Stimulated activated CD4-positive, alpha-beta T cell treated with anti-CD3 and anti-CD28 coated beads, Interleukin-1b, Interleukin-23, amount 100 ng/mL, for 24 hours (primary cell): ENCODE data around the gene LHX2.

Experiments
- DNase-seq, 4 experiments: peaks; one replicate each; pipeline ENCODE4 v3.0.0-alpha.2; 2020; ENCODE audit warnings: low read depth in 4 of 4, low spot score in 1 of 4

The LHX2 gene

DNA sequence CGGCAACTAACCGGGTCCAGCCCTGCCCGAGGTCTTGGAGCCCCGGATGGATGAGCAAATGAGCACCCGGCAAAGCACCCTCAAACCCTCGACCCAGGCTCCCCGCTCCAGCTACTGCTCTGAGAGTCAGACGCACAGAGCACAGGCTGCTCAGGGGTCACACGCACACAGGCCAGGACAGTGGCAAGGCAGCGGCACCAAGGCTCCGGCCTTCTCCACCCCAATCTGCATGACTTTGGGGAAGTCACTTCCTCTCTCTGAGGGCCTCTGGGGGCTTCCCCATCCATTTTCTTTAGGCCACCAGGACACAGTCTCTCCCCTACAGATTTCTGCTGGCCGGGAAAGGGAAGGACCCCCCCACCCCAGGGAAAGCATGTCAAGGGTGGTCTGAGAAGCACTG lies 18.0 kb downstream of the LHX2 start:
- DNase-seq = no peak

DNA sequence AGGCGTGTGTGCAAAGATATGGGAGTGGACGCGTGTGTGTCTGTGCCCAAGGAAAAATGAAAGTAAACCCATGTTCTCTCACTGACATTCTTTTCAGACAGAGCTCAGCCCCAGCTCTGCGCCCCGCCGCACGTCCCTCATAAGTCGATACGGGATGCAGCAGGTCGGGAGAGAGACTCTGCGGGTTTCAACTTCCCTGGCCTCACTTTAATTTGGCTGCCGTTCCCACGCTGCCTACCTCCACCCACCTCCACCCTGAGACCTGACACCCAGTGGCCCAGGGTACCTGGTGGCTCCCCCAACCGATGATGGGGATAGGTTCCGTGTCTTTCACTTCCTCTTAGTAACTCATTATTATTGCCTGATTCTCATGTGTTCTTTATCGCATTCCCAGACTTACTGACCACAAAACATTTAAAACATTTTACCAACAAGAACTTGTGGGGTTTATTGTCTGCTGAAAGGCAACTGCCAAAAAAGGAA lies 19.4 kb downstream of the LHX2 start:
- no peak for DNase-seq

DNA sequence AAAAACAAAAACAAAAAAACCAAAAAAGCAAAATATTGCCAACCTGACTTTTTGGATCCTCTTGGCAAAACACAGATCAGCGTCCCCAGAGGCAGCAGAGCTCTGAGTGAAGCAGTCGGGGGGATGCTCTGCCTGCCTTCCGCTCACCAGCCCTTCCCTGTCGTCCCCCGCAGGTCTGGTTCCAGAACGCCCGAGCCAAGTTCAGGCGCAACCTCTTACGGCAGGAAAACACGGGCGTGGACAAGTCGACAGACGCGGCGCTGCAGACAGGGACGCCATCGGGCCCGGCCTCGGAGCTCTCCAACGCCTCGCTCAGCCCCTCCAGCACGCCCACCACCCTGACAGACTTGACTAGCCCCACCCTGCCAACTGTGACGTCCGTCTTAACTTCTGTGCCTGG lies 20.7 kb downstream of the LHX2 start:
- no peak for DNase-seq

DNA sequence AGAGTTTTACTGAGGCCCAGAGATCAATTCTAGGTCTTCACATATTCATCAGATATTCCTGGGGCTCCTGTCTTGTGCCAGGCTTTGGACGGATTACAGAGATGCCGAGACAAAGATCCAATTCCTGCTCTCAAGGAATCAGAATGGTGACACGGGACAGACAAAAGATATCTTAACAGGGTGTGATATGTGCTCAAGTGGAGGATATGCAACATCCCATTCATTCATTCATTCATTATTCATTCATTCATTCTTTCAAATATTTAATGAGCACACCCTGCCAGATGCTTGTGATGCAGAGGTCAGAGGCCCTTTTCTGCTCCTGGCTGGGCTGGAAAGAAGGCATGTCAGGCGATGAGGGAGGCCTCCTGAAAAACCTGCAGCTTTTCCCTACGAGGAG lies 21.8 kb downstream of the LHX2 start:
- DNase-seq = no peak

DNA sequence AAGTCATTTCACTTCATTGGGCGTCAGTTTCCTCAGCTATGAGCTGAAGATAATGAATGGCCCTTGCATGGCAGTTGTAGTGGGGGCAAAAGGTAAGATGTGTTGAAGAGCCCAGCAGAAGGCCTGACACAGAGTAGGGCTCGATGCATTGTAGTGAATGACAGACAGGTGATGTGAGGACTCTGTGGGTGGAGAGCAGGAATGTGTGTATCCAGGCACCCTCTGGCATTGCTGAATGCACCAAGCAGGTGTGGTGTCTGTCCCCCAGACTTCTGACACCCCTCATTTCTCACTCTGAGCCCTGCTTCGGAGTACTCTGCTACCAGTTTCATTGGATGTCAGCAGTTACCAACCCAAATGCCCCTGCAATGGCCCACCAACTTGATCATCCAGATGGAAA lies 22.4 kb downstream of the LHX2 start:
- DNase-seq = no peak

DNA sequence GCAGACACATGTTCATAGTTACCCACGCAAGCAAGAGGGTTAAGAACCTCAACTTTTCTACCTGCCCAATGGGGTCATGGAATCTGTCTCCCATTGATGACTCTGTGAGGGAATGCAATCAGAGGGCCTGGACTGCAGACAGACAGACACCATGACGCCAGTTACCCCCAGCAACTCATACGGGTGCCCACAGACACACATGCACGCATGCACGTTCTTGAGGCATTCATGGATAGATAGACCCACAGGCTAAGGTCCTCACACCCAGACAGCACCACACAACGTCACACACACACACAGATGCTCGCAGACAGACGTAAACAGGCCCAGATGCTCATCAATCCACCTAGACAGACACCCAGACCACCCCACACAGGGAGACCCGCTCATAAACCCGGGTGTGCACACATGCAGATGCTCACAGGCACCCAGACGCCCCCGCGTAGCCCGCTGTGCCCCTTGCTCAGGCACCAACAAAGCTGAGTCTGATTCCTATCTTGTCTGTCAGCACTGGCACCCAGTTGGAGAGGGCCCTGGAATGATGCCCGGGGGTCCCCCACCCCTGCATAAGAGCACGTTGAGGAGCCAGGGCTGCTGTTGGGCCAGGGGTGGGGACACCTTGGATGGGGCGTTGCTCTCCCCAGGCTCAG lies 23.6 kb downstream of the LHX2 start:
- no peak for DNase-seq

DNA sequence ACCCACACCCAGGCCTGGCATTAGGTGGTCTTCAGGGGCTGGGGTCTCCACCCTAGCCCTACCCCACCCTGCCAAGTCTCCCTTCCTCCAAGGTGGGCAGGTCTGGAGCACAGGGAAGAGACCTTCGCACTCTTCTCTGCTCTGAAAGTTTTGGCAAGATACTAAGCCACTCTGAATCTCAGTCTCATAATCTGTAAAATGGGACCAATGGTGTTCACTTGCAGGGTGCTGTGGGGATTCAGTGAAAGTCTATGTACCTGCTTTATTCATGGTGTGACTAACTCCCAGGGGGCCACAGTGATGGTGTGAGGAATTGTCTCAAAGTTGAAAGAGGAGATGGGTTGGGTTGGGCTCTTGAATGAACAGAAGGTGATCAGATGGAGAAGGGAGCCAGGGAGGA lies 25.0 kb downstream of the LHX2 start:
- no peak for DNase-seq

DNA sequence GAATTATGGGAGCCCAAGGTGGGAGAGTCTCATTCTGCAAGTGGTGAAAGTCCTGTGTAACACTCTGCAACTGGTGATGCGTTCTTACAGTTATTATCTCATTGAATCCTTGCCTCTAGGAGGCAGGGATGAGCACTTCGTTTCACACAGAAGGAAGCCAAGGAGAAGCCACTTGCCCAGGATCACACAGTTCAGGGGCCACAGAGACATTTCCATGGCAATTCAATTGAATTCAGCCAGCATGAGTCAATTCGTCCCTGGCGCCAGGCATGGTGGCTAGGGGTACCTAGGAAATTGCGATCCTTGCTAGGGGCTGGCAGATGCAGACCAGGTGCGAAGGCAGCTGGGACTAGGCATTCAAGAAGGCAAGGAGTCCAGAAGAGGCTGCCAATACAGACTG lies 26.2 kb downstream of the LHX2 start:
- no peak for DNase-seq

DNA sequence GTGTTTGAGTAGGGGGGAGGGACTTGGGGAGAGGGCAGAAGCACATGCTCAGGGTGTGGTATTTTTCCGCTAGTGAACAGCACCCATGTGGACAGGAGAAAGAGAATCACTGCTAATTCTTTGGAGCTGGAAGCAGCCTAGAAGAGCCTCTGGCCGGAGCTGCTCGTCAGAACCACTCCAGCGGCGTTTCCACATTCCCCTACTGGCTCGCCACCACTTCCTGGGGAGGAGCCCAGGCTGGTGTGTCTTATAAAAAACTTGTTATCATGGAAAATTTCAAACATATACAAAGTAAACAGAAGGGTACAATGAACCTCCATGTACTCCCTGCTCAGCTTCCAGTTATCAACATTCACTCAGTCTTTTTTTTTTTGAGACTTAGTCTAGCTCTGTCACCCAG lies 26.7 kb downstream of the LHX2 start:
- DNase-seq = no peak

DNA sequence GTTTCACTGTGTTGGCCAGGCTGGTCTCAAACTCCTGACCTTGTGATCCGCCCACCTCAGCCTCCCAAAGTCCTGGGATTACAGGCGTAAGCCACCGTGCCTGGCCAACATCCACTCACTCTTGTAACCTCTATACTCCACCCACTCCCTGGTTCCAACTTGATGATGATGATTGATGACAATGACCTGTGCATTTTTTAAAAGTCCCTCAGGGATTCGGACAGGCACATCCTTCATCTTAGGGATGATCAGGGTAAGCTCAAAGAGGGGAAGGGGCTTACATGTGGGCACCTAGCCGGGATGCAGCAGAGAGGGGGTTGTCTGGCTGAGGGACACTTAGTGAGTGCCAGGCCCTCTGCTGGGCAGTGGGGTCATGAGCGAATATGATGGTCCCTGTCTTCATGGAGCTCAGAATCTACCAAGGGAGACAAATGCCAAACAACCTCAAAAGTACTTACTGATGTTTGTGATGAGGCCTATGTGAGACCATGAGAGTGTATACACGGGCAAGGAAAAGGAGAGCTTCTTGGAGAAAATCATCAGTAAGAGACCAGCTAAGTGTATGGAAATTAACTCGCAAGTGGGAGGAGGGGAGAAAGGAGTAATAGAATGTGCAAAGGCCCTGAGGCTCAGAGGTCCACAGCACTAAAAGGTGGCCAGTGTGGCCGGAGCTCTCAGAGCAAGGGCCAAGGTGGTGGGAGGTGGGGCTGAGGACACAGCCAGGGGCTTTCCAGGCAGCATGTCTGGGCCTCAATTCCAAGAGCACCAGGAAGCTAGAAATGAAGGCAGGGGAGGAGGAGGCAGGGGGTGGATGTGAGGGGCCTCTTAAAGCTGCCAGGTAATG lies 27.4 kb downstream of the LHX2 start:
- no peak for DNase-seq

DNA sequence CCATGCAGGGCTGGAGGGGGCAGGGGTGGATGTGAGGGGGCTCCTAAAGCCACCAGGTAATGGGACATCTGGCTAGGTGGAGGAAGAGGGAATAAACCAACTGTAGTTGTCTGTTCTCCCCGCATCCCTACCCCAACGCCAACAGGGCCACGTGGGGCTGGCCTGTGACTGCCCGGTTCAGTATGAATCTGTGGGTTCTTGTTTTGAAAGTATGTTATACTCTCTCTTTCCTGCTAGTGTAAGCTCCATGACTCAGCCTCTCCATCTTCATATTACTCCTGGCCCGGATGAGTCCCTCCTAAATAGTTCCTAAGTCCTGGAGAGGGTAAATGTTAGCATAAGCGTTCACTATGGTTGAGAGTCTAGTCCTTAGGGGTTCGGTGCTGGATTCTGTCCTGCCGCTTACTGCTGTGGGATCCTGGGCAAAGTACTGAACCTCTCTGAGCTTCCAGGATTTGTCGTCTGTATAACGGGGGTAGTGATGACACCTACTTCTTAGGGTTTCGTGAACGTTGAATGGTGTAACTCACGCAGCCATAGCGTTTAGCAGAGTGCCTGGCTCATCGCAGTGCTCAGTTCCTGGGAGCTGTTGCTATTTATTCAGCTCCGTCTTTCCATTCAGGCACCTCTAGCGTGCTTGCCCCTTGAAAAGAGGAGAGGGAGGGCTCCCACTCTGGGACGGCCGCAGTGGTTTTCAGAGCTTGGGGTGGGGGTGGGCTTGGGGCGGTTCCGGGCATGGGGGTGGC lies 28.8 kb downstream of the LHX2 start:
- DNase-seq = no peak

DNA sequence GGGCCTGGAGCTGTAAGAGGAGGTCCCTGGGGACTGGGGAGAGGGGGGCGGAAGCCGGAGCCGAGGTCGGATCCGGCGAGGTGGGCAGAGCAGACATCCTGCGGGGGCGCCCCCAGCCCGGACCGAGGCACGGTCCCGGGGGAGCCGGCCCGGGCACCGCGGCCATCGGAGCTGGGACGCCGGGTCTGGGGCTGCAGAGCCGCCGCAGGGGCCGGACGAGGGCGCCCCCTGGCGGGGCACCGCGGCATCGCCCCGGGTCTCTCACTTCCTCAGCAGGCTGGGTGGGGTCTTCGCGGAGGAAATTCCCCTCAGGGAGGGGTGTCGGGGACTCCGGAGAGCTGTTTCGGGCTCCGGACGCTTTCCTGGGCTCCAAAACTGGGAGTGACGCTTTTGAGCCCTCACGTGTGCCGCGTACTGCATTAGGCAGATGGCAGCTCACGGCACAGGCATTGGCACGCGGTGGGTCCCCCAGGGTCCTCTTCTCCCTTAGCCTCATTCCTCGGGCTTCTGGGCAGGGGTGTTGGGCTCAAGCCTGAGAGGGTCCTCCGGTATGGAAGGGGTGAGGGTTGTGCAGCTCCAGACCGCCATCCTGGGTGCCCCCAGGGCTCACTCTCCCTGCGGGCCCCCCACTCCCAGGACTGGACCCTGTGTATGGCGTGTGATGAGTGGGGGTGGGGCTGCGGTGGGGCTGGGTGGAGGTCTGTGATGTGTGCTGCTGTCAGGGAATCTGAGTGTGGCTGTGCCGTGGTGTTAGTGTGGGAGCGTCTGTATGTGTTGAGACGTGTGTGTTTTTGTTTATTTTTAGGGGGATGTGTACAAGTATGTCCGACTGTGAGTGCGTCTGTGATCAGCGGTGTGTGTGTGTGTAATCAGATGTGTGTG lies 29.6 kb downstream of the LHX2 start:
- peak in 2 of 4 experiments; percentile 17 to 28 for DNase-seq

DNA sequence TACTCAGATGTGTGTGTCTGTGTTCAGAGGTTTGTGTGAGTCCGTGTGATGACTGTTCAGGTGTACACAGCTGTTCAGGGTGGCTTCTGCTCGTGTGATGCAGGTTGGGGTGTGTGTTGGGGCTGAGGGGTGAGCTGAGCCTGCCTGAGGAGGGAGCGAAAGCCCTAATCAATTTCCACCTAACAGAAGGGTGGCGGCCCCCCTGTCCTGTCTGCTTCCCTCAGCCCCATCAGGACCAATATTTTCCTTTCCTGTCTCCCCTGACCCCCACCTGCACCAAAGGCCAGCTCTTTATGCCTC lies 30.2 kb downstream of the LHX2 start:
- no peak for DNase-seq

DNA sequence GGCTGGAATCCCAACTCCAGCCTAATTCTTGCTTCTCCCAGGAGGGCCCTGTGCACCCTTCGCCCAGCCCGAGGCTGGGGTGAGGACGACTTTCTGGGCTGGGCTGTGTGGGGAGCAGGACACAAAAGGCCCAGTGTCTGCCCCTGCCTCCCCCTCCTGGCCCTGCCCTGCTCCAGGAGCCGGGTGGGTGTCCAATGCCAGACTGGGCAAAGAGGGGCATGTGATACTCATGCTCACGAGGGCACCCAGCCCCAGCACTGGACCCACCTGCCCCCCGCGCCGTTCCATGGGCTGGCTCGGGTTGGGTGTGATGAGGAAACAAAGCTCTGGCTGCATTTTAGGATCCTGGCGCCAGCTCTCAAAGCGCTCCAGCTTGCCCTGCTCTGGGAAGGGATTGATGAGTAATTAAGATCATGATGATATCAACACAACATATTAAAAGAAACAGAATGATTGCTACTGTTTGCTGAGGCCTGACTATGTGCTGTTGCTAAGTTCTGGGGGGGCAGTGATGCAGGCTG lies 30.7 kb downstream of the LHX2 start:
- no peak for DNase-seq

DNA sequence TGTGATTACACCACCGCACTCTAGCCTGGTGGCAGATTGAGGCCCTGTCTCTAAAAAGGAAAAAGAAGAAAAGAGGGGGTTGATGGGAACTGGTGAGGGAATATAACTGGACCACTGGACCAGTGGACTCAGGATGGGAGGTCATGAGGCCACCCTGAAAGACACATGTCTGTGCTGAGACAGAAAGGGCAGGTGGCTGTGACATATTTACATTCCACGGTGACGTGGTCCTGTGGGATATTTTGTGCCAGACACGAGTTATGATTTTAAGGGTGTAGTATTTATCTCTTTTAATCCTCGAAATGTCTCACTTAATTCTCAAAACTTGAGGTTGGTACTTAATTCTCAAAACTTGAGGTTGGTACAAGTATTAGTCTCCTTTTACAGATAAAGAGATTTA lies 32.9 kb downstream of the LHX2 start:
- DNase-seq = no peak

DNA sequence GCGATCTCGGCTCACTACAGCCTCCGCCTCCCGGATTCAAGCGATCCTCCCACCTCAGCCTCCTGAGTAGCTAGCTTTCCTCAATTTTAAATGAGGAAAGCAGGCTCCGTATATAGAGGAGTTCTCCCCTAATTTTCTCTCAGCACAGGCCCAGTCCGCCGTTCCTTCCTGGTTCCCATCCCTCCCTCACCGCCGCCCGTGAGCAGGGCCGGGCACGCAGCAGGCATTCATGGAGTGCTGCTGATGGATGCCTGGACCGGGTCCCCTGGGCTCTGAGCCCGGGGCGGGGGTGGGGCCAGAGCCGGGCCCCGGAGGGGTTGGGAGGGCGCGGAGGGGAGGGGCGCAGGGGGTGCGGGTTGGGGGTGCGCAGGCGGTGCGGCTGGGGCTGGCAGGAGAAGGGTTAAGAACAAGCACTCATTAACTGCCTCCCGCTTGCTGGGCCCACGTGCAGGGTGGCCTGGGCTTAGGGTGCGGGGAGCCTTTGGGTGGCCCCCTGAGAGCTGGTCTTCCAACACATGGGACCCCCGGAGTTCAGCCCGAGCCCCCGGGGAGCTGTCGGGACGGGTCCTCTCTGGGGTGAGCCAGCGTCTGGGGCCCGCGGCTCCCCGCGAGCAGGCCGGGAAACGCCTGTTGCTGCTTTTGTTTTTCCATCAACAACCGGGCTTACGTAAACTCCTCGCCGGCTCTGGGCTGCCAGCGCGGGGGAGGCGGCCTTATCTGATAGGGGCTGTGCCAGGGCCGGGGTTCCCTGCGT lies 33.7 kb downstream of the LHX2 start:
- DNase-seq = no peak

DNA sequence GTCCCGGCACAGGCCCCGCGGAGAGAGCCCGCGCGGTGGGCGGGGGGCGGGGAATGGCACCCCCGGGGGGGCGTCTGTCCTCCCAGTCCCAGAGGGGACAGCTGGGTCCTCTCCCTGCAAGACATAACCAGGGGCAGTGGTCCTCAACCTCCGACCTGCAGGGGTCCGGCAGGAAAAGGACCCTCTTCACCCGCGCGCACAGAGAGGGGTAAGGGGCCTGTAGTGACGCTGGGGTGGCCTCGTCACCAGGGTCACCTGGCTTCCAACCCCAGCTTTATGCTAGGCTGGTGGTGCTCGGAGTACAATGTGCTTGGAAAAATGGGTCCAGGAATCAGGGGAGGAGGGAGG lies 34.2 kb downstream of the LHX2 start:
- DNase-seq = no peak

DNA sequence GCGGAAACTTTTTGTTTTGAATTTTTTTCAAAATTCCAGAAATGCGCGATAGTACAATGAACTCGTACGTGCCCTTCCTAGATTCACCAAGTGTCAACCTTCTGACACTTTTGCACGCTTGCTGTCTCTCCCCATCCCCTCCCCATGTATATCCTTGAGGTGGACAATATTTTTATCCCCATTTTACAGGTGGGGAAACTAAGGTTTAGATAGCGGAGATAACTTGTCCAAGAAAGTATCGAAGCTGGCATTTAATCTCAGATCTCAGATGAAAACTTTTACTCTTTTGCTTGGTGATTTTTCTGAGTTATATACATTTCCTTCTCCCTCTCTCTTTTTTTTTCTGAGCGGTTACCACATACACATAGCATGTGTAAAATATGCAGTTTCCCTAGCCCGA lies 34.6 kb downstream of the LHX2 start:
- no peak for DNase-seq

DNA sequence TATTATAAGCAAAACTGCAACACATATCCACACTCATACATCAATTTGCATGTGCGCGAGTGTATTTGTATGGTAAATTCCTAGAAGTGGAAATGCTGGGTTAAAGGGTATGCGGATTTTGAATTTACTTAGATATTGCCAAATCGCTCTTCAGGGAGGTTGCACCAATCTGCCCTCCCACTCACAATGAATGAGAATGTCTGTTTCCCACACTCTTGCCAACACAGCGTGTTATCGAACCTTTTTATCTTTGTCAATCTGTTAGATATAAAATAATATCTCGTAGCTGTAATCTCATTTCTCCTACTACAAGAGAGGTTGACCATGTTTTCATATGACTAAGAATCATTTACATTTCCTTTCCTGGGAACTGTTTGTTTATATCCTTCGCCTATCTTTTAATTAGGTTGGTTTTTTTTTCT lies 35.7 kb downstream of the LHX2 start:
- no peak for DNase-seq

DNA sequence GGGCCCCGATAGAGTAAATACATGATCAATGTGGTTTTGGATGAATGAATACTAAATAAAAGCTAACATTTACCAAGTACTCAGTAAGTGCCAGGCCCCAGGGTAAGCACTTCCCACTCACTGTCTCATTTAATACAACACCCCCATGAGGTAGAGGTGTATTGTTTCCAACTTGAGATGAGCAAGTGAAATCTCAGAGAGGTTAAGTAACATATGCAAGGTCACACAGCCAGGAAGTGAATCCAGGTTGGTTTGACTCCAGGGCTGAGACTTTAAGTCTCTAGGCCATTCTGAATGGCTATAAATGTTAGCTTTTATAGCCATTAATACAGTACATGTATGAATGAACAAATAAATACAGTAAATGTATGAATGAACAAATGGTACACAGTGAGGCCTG lies 39.4 kb downstream of the LHX2 start:
- DNase-seq = no peak
